ENCODE results near the gene VPS11.

VPS11 gene

GRCh38 chr11:119081682-119082260 is 14.2 kb downstream of the VPS11 start:
- no peak for DNase-seq (ENCODE audit: low read depth, low spot score)

GRCh38 chr11:119084663-119085436 is 17.2 kb downstream of the VPS11 start, which contains the start of gene HMBS:
TSS of gene HMBS (plus strand) at chr11:119084881. CDS start at chr11:119085034, 153 bp downstream.
- DNase-seq (ENCODE audit: low read depth, low spot score), result peak; percentile 77

DNA sequence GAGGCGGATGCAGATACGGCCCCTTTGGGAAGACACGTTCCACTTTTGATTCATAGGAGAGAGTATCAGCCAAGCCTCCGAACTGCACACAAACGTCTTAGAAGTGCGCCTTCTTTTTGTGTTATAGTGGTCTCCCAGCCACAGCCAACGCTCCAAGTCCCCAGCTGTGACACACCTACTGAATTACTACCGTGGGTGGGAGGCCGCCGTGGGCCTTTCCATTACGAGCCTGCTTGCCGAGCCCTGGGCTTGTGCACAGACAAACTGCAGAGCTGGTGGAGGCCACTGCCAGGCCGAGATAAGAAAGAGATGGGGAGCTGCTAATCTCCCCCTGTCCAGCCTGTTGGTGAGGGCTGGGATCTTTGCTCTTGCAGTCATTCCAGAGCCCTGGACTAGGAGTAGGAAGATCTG is 17.8 kb downstream of the VPS11 start:
- DNase-seq (ENCODE audit: low read depth, low spot score), result no peak

DNA sequence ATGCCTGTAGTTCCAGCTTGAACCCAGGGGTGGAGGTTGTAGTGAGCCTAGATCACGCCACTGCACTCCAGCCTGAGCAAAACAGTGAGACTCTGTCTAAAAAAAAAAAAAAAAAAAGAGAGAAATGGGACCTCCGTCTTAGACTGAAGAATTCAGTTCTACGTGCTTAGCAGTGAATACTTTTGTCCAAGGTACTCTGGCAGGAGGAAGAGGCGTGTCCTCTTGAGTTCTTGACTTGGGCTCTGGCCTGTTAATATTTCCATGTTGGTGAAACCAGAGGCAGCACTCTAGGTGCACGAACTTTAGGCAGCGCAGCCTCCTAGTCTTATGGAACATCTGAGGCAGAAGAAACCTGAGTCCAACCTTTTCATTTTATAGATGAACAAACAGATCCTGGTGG is 19.5 kb downstream of the VPS11 start:
- DNase-seq (ENCODE audit: low read depth, low spot score), result no peak

GRCh38 chr11:119087747-119088241 is 20.2 kb downstream of the VPS11 start:
- DNase-seq (ENCODE audit: low read depth, low spot score), result no peak

DNA sequence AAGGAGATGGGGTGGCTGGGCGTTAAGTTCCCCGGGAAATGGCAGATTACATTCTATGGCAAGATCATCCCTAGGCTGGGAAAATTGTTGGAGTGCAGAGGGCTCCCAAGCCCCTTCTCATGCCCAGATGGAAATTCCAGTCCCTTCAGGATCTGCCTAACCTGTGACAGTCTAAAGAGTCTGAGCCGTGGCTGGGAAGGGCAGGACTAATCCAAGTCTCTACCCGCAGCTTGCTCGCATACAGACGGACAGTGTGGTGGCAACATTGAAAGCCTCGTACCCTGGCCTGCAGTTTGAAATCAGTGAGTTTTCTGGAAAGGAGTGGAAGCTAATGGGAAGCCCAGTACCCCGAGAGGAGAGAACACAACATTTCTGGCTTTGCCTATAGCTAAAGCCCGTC is 20.8 kb downstream of the VPS11 start:
- DNase-seq (ENCODE audit: low read depth, low spot score), result no peak

- no peak for DNase-seq (ENCODE audit: low read depth, low spot score)
These were observed 21.7 kb downstream of the VPS11 start for GRCh38 chr11:119089319-119089718.

DNA sequence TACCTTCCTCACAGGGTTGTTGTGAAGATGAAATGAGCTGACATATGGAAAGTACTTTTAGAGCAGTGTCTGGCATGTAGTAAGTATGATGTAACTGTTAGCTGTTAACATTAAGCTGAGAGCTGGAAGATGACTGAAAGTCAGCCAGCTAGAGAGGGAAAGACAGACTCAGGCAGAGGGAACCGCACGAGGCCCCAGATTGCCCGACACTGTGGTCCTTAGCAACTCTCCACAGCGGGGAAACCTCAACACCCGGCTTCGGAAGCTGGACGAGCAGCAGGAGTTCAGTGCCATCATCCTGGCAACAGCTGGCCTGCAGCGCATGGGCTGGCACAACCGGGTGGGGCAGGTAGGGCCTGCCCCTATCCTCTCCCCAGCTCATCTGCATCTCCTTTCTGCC is 23.6 kb downstream of the VPS11 start:
- DNase-seq (ENCODE audit: low read depth, low spot score), result no peak

DNA sequence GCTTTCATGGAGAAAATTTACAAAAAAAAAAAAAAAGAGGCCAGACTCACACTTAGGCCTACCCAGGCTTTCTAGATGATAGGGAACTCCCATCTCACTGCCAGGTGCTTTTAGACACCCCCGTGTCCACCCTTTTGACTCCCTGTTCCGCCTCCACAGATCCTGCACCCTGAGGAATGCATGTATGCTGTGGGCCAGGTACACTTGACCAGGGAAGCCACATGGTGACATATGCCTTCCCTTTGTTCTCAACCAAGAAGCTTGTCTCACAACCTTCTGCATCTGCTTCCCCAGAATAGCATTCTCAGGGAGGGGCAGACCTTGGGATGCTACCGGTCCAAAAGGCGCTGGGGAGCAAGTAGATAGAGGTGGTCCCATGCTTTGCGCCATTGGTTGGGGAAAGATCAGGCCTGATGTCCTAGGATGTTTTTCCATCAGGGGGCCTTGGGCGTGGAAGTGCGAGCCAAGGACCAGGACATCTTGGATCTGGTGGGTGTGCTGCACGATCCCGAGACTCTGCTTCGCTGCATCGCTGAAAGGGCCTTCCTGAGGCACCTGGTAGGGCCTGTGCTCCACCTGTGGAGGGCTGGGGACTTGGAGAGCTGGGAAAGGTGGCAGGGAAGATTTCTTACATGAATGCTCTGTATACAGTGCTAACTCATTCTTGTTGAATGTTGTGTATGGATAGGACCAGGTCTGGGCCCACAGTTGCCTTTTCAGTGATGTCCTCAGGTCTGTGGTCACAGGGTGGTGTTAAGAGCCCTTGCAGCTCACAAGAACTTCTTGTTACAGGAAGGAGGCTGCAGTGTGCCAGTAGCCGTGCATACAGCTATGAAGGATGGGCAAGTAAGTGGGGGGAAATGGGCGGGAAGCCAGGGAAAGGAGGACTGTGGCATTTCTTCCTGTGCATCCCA is 24.6 kb downstream of the VPS11 start:
- DNase-seq (ENCODE audit: low read depth, low spot score), result no peak

- no peak for DNase-seq (ENCODE audit: low read depth, low spot score)
These were observed 25.5 kb downstream of the VPS11 start for GRCh38 chr11:119092880-119093842.

DNA sequence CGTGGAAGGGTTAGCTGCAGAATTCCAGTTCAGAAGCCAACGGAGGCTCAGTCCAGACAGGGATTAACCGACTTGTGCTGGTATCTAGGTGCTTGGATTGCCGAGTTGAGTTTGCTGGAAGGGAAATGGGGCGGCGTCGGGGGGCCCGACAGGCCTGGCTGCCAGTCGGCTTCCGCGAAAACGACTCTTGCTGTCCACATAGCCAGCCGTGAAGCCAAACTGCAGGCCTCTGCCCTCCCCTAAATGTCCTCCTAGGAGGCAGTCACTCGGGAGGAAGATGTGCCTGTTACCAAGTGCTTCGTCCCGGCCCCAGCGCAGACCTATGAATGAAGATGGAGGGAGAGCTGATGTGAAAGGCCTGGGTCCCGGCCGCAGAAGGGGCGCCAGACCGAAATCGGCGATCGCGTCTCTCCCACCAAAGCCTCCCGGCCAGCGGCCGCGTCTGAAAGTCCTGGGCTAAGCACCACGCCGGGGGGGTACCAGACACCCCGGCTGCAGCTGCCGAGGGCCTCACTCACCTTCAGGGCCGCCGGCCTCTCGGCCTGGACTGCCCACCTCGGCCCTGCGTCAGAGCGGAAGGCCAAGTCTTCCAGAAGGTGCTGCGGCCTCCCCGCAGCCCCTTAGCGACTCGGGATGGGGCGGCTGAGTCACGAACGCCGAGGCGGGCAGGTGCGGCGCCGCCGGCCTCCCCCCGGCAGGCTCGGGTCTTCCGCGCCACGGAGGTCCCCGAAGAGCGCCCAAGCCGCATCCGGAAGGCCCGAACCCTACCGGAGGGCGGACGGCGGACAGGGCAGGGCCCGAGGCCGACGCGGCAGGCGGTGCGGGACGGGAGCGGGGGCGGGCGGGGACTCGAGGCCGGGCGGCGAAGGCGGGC is 26.6 kb downstream of the VPS11 start:
- DNase-seq (ENCODE audit: low read depth, low spot score), result no peak

DNA sequence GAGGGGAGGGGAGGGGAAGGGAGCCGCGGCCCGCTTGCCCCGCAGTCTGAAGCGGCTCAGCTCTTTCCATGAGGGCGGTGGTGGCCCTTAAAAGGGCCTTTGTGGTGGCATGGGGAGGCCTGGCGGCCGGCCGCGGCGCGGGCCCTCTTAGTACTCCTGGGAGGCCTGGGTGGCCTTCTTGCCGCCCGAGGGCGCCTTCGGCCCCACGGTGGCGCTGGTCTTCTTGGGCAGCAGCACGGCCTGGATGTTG is 27.1 kb downstream of the VPS11 start:
- DNase-seq (ENCODE audit: low read depth, low spot score), result no peak

DNA sequence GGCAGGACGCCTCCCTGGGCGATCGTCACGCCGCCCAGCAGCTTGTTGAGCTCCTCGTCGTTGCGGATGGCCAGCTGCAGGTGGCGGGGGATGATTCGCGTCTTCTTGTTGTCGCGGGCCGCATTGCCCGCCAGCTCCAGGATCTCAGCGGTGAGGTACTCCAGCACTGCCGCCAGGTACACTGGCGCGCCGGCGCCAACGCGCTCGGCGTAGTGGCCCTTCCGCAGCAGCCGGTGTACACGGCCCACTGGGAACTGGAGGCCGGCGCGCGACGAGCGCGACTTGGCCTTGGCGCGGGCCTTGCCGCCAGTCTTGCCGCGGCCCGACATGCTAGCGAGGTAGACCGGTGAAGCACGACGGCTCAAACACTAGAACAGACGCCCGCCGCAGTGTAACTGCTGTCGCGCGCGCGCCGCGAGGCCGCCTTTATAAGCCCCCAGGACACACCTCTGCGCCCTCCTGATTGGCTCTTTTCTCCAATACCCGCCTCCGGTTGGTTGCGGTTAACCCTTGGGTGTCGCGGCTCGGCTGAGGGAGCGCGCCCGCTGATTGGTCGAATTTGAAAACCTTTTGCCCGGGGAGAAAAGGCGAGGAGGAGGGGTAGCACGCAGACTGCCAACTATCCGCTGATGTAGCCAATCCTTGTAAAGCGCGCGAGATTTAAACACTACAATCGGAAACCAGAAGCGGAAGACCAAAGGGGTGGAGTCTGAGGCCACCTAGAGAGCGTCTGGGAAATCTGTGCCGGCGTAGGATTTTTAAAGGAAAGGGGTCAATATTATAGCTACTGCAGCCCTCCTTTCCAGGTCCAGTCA is 27.7 kb downstream of the VPS11 start:
- DNase-seq (ENCODE audit: low read depth, low spot score), result peak; percentile 98

GRCh38 chr11:119099711-119100110 is 32.1 kb downstream of the VPS11 start:
- DNase-seq (ENCODE audit: low read depth, low spot score), result no peak

GRCh38 chr11:119100246-119100970 is 32.8 kb downstream of the VPS11 start:
- DNase-seq (ENCODE audit: low read depth, low spot score), result no peak

DNA sequence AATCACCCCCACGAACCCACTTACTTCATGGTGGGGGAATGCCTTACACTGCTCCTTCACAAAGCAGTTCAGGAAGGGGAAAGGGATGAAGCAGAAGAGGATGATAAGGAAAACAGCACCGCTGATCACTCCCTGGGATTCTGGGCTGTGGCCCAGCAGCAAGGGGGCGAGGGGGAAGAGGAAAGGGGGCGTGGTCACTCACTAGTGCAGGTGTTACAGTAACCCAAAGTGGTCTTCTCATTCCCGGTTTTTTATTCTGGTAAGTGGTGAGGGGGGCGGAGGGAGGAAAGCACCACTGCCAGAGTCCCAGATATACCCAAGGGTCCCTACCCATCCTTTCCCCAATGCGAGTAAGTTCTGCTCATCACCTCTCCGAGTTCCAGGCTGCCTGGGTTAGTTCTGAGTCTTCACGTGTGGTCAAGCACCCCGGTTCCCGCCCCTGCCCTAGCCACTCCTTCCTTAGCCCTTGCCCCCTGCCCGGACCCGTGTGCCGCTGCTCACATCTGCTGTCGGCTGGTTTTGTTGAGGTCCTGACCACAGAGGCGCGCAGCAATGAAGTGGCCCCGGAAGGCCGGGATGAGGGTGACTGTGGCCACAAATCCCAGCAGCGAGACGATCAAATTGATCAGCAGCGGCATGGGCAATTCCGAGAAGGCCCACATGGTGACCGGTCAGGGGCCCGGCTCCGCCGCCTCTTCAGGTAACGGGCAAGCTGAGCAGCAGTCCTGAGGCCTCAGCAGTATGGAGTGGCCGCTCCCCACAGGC is 33.6 kb downstream of the VPS11 start:
- no peak for DNase-seq (ENCODE audit: low read depth, low spot score)

GRCh38 chr11:119101759-119102423 is 34.3 kb downstream of the VPS11 start, which contains the start of gene DPAGT1:
TSS of gene DPAGT1 (minus strand) at chr11:119101853. CDS start at chr11:119101655, 198 bp downstream.
- peak; percentile 89 for DNase-seq (ENCODE audit: low read depth, low spot score)

Measured in brain pericyte (primary cell).